Stimulated activated effector memory CD8-positive, alpha-beta T cell treated with anti-CD3 and anti-CD28 coated beads, Interleukin-12 subunit alpha, Interleukin-12 subunit beta, amount 100 ng/mL, for 72 hours (primary cell): ENCODE measurements around the gene SCYGR6.

Experiments
- ATAC-seq: fragments of 150-1000 bp; cut with Tn5 transposase; 2 replicates; pipeline ENCODE4 v1.10.0; 2021
- DNase-seq, 2 donors: peaks; one replicate each; pipeline ENCODE4 v3.0.0; 2021 to 2022; ENCODE audit warnings: low spot score in 2 of 2
- H3K27ac Mint-ChIP-seq: one replicate; pipeline ENCODE4 v1.8.0; 2022; ENCODE audit warnings: mild to moderate bottlenecking, mixed read lengths
- H3K36me3 Mint-ChIP-seq: one replicate; pipeline ENCODE4 v1.8.0; 2022; ENCODE audit warnings: mild to moderate bottlenecking, mixed read lengths
- H3K4me1 Mint-ChIP-seq: one replicate; pipeline ENCODE4 v1.8.0; 2022; ENCODE audit warnings: mixed read lengths
- H3K4me3 Mint-ChIP-seq: one replicate; pipeline ENCODE4 v1.8.0; 2022; ENCODE audit warnings: mild to moderate bottlenecking, mixed read lengths
- H3K9me3 Mint-ChIP-seq: one replicate; pipeline ENCODE4 v1.8.0; 2022; ENCODE audit warnings: mixed read lengths

The SCYGR6 gene

GRCh38 chr2:227674485-227674884, 50.1 kb downstream of the SCYGR6 start:
- ATAC-seq (no peak), DNase-seq (no peak)
- Mint-ChIP-seq H3K4me3 (no peak overlapping the region), H3K4me1 (no peaks in the 10 kb centered on the region), H3K9me3 (no peaks in the 10 kb centered on the region), H3K36me3 (no peaks in the 10 kb centered on the region), H3K27ac (no peak overlapping the region)
